HepG2 (cell line): ENCODE measurements around the gene ADPRM. TPM values are rescaled to one million over a fixed set of nuclear protein-coding genes. Genes with fewer than 3 reads are reported as not detected.

Experiments
- ATAC-seq: fragments of 200-7000 bp; cut with Tn5 transposase; 3 replicates; pipeline ENCODE4 v1.9.1; 2020; ENCODE audit warnings: mild to moderate bottlenecking, moderate library complexity
- BruUV-seq: library from RNA; stranded (reverse); fragments of 400-500 nt; replicated peaks from 2 replicates; lab custom pipeline; 2021; lab: Mats Ljungman, UMichigan
- CTCF ChIA-PET: fragments of 300-600 bp; formaldehyde crosslinking; extraction: SDS; loops from one replicate; lab custom pipeline; 2021; ENCODE audit warnings: low total read pairs, inconsistent platforms, low intra/inter-chr PET ratio; lab: Yijun Ruan, JAX
- POLR2A ChIA-PET: fragments of 350-600 bp; sonication (Branson Sonifier 250); formaldehyde crosslinking; loops from one replicate; lab custom pipeline; 2020; ENCODE audit warnings: antibody characterized with exemption, inconsistent platforms; lab: Yijun Ruan, JAX
- DNase-seq: peaks from one replicate; pipeline ENCODE4 v3.0.0-alpha.2; 2015; ENCODE audit warnings: low spot score
- FAIRE-seq: peaks from 3 replicates; lab custom pipeline; 2011; peaks lifted over from hg19 to GRCh38; lab: Jason Lieb, UNC
- H2AFZ ChIP-seq: one replicate; pipeline ENCODE4 v1.6.1; 2011; ENCODE audit warnings: low read length, inconsistent platforms
- H3K27ac ChIP-seq: fragments of 300-600 bp; 3 replicates; pipeline ENCODE4 v1.8.0; 2011; ENCODE audit warnings: mixed run types, mild to moderate bottlenecking, mixed read lengths, low read length, inconsistent platforms; ENCODE audit not compliant: insufficient read depth; ENCODE audit errors: extremely low read length
- H3K27me3 ChIP-seq, 2 experiments: fragments of 200-600 bp in 1 of 2; 2 replicates in 1 of 2; 3 replicates in 1 of 2; pipeline versions ENCODE4 v1.6.0 to v1.8.0; 2011; ENCODE audit warnings: low read length in 2 of 2, mild to moderate bottlenecking in 2 of 2, moderate library complexity in 2 of 2, inconsistent platforms in 1 of 2; ENCODE audit not compliant: insufficient read depth in 2 of 2, control insufficient read depth in 1 of 2
- H3K36me3 ChIP-seq, 2 experiments: fragments of 200-600 bp in 1 of 2; replicated peaks in 1 of 2; 2 replicates in 1 of 2; 3 replicates in 1 of 2; pipeline versions ENCODE4 v1.5.1 to v1.8.0; 2011; ENCODE audit warnings: low read length in 2 of 2, inconsistent platforms in 1 of 2; ENCODE audit not compliant: insufficient read depth in 2 of 2, control insufficient read depth in 1 of 2
- H3K4me1 ChIP-seq: 2 replicates; pipeline ENCODE4 v1.5.1; 2012; ENCODE audit warnings: low read length, inconsistent platforms; ENCODE audit not compliant: insufficient read depth
- H3K4me2 ChIP-seq: 2 replicates; pipeline ENCODE4 v1.6.0; 2011; ENCODE audit warnings: low read depth, low read length, inconsistent platforms
- H3K4me3 ChIP-seq, 3 experiments: fragments of 200-600 bp in 1 of 3; sonication (generic), shearing (Covaris generic) in 1 of 3; replicated peaks in 1 of 3; 2 replicates each; pipeline ENCODE4 v1.5.1; 2011 to 2016; ENCODE audit warnings: low read length in 3 of 3, inconsistent platforms in 2 of 3, low read depth in 2 of 3, mild to moderate bottlenecking in 2 of 3, control low read depth in 1 of 3, mixed read lengths in 1 of 3; ENCODE audit not compliant: insufficient read depth in 1 of 3
- H3K79me2 ChIP-seq: one replicate; pipeline ENCODE4 v1.6.1; 2011; ENCODE audit warnings: low read length, inconsistent platforms; ENCODE audit not compliant: insufficient read depth
- H3K9ac ChIP-seq: 2 replicates; pipeline ENCODE4 v1.6.0; 2011; ENCODE audit warnings: mild to moderate bottlenecking, low read depth, low read length, inconsistent platforms; ENCODE audit not compliant: insufficient read depth
- H3K9me3 ChIP-seq: 2 replicates; pipeline ENCODE4 v1.5.1; 2012; ENCODE audit warnings: mild to moderate bottlenecking, low read length
- H4K20me1 ChIP-seq: 2 replicates; pipeline ENCODE4 v1.6.0; 2011; ENCODE audit warnings: inconsistent platforms, mild to moderate bottlenecking, low read length, moderate library complexity; ENCODE audit not compliant: insufficient read depth
- ZFP62 ChIP-seq: sonication (generic); formaldehyde crosslinking; IDR thresholded peaks from 2 replicates; pipeline ENCODE4 v1.4.0; 2020; ENCODE audit warnings: missing genetic modification reagents
- ZNF205 ChIP-seq: IDR thresholded peaks from 2 replicates; pipeline ENCODE4 v1.6.1; 2018; ENCODE audit warnings: missing biosample characterization, missing genetic modification reagents
- WGBS: methylation state at CpG from one replicate; pipeline ENCODE4 v1.1.6; 2017; ENCODE audit warnings: low lambda C conversion rate; 5-methylcytosine and 5-hydroxymethylcytosine counted together
- in situ Hi-C: cut with HindIII; loops from 2 replicates; pipeline ENCODE4 v1.10.0; 2017; ENCODE audit warnings: low pct_unique_long_range_greater_than_20kb; ENCODE audit not compliant: extremely low pct_ligation_motif_present
- intact Hi-C: fragments of 100-400 bp; cut with micrococcal nuclease; formaldehyde crosslinking; loops from one replicate; pipeline ENCODE4 v1.10.0; 2022; ENCODE audit not compliant: unreplicated experiment
- polyA plus RNA-seq, 8 experiments: library from polyadenylated mRNA; depleted of rRNA in 3 of 8; stranded (reverse) in 7 of 8; unstranded in 1 of 8; fragments of >200 nt; fragmentation: Illumina TruSeq in 4 of 8; extraction: Trizol in 4 of 8; gene quantifications; 2 replicates each; pipeline versions ENCODE4 v1.2.1 to v1.2.3, GENCODE V29; 2011 to 2016; ENCODE audit warnings: low read depth in 4 of 8, missing spikeins in 1 of 8, mixed read lengths in 1 of 8; ENCODE audit not compliant: insufficient read depth in 1 of 8
- total RNA-seq, 5 experiments: library from RNA; depleted of rRNA; stranded (reverse); fragments of >200 nt; fragmentation: Illumina TruSeq; extraction: Trizol; gene quantifications; 2 replicates each; pipeline ENCODE4 v1.2.3, GENCODE V29; 2016; ENCODE audit warnings: low read depth in 1 of 5
- TF ChIP-seq, protein P1 (sequence below): sonication (generic); formaldehyde crosslinking; IDR thresholded peaks from 2 replicates; pipeline ENCODE4 v1.4.0; 2020; ENCODE audit warnings: mild to moderate bottlenecking, missing genetic modification reagents

ADPRM gene
- total and polyA plus RNA-seq, 2 of the 13 experiments (the other 11 are each of a cell fraction or from before 2014, with no cell fraction given): 5.6 to 10.8 TPM

GRCh38 chr17:10748531-10749181 lies 51.3 kb downstream of the ADPRM start:
- BruUV-seq: no TSS peak
- Histone ChIP-seq H3K27me3 (peaks cover 2 to 7% of the 10 kb centered on the region in 2 experiments; a peak in 3 of 5 replicates), H3K4me3 (no peak overlapping the region), H3K9ac (no peak overlapping the region), H3K4me2 (no peak overlapping the region), H3K27ac (no peak overlapping the region), H3K36me3 (no peaks in the 10 kb centered on the region), H3K4me1 (peaks cover 23% of the 10 kb centered on the region), H3K9me3 (no peaks in the 10 kb centered on the region), H3K79me2 (no peaks in the 10 kb centered on the region), H2AFZ (no peak overlapping the region), H4K20me1 (no peaks in the 10 kb centered on the region)
- in situ Hi-C loops (no loop called here), intact Hi-C loops (no loop called here)
- DNase-seq: no peak
- WGBS: 29% methylated on average over 8 of the region's 9 CpGs
- no peak for ATAC-seq
- TF ChIP-seq ZNF205 (CRISPR knock-in tag) (no peak), ZFP62 (CRISPR knock-in tag) (no peak)
- TF ChIP-seq, protein P1, sequence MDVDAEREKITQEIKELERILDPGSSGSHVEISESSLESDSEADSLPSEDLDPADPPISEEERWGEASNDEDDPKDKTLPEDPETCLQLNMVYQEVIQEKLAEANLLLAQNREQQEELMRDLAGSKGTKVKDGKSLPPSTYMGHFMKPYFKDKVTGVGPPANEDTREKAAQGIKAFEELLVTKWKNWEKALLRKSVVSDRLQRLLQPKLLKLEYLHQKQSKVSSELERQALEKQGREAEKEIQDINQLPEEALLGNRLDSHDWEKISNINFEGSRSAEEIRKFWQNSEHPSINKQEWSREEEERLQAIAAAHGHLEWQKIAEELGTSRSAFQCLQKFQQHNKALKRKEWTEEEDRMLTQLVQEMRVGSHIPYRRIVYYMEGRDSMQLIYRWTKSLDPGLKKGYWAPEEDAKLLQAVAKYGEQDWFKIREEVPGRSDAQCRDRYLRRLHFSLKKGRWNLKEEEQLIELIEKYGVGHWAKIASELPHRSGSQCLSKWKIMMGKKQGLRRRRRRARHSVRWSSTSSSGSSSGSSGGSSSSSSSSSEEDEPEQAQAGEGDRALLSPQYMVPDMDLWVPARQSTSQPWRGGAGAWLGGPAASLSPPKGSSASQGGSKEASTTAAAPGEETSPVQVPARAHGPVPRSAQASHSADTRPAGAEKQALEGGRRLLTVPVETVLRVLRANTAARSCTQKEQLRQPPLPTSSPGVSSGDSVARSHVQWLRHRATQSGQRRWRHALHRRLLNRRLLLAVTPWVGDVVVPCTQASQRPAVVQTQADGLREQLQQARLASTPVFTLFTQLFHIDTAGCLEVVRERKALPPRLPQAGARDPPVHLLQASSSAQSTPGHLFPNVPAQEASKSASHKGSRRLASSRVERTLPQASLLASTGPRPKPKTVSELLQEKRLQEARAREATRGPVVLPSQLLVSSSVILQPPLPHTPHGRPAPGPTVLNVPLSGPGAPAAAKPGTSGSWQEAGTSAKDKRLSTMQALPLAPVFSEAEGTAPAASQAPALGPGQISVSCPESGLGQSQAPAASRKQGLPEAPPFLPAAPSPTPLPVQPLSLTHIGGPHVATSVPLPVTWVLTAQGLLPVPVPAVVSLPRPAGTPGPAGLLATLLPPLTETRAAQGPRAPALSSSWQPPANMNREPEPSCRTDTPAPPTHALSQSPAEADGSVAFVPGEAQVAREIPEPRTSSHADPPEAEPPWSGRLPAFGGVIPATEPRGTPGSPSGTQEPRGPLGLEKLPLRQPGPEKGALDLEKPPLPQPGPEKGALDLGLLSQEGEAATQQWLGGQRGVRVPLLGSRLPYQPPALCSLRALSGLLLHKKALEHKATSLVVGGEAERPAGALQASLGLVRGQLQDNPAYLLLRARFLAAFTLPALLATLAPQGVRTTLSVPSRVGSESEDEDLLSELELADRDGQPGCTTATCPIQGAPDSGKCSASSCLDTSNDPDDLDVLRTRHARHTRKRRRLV: no peak
- no peak for FAIRE-seq
- CTCF ChIA-PET: no interaction called here
- POLR2A ChIA-PET: no interaction called here
